Activated CD8-positive, alpha-beta T cell treated with anti-CD3 and anti-CD28 coated beads, Interleukin-2, amount 10 ng/mL, durations not matched to agents 7 days and 5 days (primary cell): ENCODE results near the gene SELPLG. TPM values are rescaled to one million over a fixed set of nuclear protein-coding genes. Genes with fewer than 3 reads are reported as not detected.
"Not testable (repeated sequence)": the region's sequence is repeated elsewhere in the genome, so short reads cannot be mapped to it uniquely, and the experiment has no call there.

Experiments
- ATAC-seq: fragments of 150-1000 bp; cut with Tn5 transposase; one replicate; pipeline ENCODE4 v1.10.0; 2021; ENCODE audit warnings: moderate library complexity
- CTCF ChIA-PET: fragments of 350-600 bp; sonication (Branson Sonifier 250); formaldehyde crosslinking; loops from one replicate; lab custom pipeline; 2021; ENCODE audit warnings: antibody characterized with exemption; lab: Charles Lee
- POLR2A ChIA-PET: fragments of 350-600 bp; sonication (Branson Sonifier 250); formaldehyde crosslinking; loops from one replicate; lab custom pipeline; 2021; ENCODE audit warnings: antibody characterized with exemption; lab: Charles Lee
- DNase-seq: peaks from one replicate; pipeline ENCODE4 v3.0.0-alpha.2; 2020
- H3K27ac Mint-ChIP-seq: one replicate; pipeline ENCODE4 v1.8.0; 2021; ENCODE audit warnings: mild to moderate bottlenecking, mixed read lengths
- H3K27me3 Mint-ChIP-seq: one replicate; pipeline ENCODE4 v1.8.0; 2021; ENCODE audit warnings: low read depth, mixed read lengths
- H3K36me3 Mint-ChIP-seq: one replicate; pipeline ENCODE4 v1.8.0; 2021; ENCODE audit warnings: low read depth, mixed read lengths
- H3K4me1 Mint-ChIP-seq: one replicate; pipeline ENCODE4 v1.8.0; 2021; ENCODE audit warnings: low read depth, mixed read lengths
- H3K4me3 Mint-ChIP-seq: one replicate; pipeline ENCODE4 v1.8.0; 2021; ENCODE audit warnings: mild to moderate bottlenecking, mixed read lengths
- H3K9me3 Mint-ChIP-seq: one replicate; pipeline ENCODE4 v1.8.0; 2022; ENCODE audit warnings: mixed read lengths; ENCODE audit not compliant: insufficient read depth
- total RNA-seq, 2 experiments: library from RNA; stranded (reverse); gene quantifications; one replicate each; pipeline ENCODE4 v1.2.3, GENCODE V29; 2021

SELPLG gene
- total RNA-seq, 2 experiments from 2014 or later: 144 to 150 TPM

DNA sequence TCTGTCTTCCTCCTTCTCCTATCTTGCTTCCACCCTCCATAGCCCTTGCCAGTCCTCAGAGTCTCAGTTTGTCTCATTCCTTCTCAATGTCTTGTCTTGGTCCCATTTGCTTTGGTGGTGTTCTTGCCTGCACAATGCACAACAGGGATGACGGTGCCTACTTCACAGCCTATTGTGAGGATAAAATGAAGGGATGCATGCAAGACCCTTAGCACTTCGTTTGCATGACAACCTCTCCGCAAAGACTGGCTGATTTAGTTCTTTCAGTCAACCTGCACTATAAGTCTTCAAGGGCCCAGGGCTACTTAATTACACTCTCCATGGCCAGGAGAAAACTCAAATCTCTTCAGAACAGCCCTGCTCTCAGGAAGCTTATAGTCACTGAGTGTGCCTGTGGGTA, 8.5 kb downstream of the SELPLG start:
- no peaks in the 10 kb centered on the region for H3K27me3 Mint-ChIP-seq
- H3K4me3 Mint-ChIP-seq: no peak overlapping the region
- H3K27ac Mint-ChIP-seq: peak overlapping the region; percentile 37
- ChIA-PET CTCF (interaction anchor here (13.3 kb wide), 1 partner anchor 7 kb away, joined by 250 read pairs; no protein-coding TSS in a partner anchor), POLR2A (no interaction called here)
- no peaks in the 10 kb centered on the region for H3K9me3 Mint-ChIP-seq
- DNase-seq (no peak), ATAC-seq (no peak)
- peaks cover 60% of the 10 kb centered on the region for H3K4me1 Mint-ChIP-seq
- peaks cover 83% of the 10 kb centered on the region for H3K36me3 Mint-ChIP-seq

DNA sequence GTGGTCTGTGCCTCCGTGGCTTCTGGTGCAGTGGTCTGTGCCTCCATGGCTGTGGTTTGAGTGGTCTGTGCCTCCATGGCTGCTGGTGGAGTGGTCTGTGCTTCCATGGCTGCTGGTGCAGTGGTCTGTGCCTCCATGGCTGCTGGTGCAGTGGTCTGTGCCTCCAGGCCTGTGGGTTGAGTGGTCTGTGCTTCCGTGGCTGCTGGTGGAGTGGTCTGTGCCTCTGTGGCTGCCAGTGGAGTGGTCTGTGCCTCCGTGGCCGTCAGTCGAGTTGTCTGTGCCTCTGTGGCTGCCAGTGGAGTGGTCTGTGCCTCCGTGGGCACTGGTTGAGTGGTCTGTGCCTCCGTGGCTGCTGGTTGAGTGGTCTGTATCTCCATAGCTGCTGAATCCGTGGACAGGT, 10.1 kb downstream of the SELPLG start:
- Mint-ChIP-seq H3K4me3 (no peak overlapping the region), H3K36me3 (peaks cover 82% of the 10 kb centered on the region), H3K27me3 (no peaks in the 10 kb centered on the region), H3K4me1 (peaks cover 59% of the 10 kb centered on the region), H3K27ac (no peak overlapping the region), H3K9me3 (no peaks in the 10 kb centered on the region)
- CTCF ChIA-PET: no interaction called here
- ATAC-seq: no peak
- POLR2A ChIA-PET: no interaction called here
- DNase-seq: no peak

DNA sequence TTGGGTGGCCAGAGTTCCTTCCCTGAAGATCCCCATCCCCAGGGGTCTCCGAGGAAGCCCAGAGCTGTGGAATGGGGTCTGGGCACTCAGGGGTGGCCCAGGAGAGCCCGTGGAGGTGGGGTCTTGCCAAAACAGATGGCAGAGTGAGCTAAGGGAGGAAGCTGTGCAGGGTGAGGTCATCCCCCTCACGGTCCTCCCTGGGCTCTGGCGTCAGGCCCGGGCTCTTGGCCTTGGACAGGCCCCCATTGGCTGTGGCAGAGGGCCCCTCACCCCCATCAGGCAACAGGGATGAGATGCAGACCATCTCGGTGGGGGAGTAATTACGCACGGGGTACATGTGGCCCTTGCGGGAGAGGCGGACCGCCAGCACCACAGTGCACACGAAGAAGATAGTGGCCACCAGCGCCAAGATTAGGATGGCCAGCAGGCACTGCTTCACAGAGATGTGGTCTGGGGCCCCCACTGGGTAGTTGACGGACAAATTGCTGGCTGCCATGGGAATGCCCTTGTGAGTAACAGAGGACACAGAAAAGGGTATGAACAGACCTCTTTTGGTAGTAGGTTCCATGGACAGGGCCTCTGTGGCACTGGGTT, 10.7 kb downstream of the SELPLG start:
- Mint-ChIP-seq H3K36me3 (peaks cover 81% of the 10 kb centered on the region), H3K4me1 (peaks cover 59% of the 10 kb centered on the region)
- POLR2A ChIA-PET: interaction anchor here (10.1 kb wide), 1 partner anchor 9 kb away, joined by 115 read pairs; the partner anchor contains the start of gene SELPLG

DNA sequence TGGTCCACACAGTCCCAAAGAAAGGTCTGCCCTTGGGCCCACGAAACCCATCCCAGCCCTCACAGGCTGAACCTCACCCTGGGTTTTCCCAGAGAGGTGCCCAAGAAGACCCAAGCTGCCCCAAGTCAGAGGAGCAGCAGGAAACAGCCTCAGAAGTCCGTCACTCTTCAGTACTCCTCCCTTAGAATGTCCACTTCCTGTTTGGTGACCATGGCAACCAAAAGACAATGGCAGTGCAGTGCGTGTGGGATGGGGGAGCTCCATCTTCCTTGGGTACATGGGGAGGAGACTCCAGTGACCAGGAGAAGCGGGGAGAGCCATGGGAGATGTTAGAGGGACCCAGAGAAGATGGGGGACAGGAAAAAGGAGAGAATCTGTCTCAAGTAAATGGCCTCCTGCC, 11.3 kb downstream of the SELPLG start:
- H3K36me3 Mint-ChIP-seq: peaks cover 81% of the 10 kb centered on the region
- POLR2A ChIA-PET: interaction anchor here (1.4 to 10.1 kb wide), 2 partner anchors 9 to 60 kb away, joined by 5 to 115 read pairs; partner anchors contain the start of genes ISCU and SELPLG
- H3K27ac Mint-ChIP-seq: peak overlapping the region; percentile 91
- DNase-seq (peak; percentile 46), ATAC-seq (peak; percentile 43)
- H3K27me3 Mint-ChIP-seq: no peaks in the 10 kb centered on the region
- no peak overlapping the region for H3K4me3 Mint-ChIP-seq
- H3K4me1 Mint-ChIP-seq: peaks cover 61% of the 10 kb centered on the region
- CTCF ChIA-PET: interaction anchor here (1.3 to 10.9 kb wide), 2 partner anchors 42 to 54 kb away, joined by 6 to 574 read pairs; partner anchors contain the start of genes ISCU and SART3
- no peaks in the 10 kb centered on the region for H3K9me3 Mint-ChIP-seq

More for the DNA sequence above, 10.7 kb downstream of the SELPLG start:
- DNase-seq (no peak), ATAC-seq (no peak)
- no peaks in the 10 kb centered on the region for H3K27me3 Mint-ChIP-seq
- H3K9me3 Mint-ChIP-seq: no peaks in the 10 kb centered on the region
- H3K27ac Mint-ChIP-seq: no peak overlapping the region
- CTCF ChIA-PET: interaction anchor here (1.3 to 10.9 kb wide), 2 partner anchors 41 to 54 kb away, joined by 6 to 574 read pairs; partner anchors contain the start of genes ISCU and SART3
- H3K4me3 Mint-ChIP-seq: no peak overlapping the region

DNA sequence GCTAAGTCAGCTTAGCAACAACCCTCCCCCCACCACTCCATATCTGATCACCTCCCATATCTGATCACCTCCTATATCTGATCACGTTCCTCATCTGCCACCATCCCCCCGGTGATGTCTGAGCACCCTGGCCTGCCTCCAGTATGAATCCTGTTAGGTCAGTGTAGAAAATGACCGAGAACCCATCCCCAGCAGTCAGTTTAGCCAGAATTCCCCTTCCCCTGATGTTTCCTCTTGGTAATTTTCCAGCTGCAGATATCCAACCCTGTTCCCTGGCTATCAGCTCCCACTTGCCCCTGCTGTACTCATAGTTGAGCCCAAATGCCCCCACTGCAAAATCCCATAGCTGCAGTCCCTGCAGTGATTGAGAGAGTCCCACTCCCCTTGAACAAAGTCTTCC, 12.5 kb downstream of the SELPLG start:
- ChIA-PET CTCF (interaction anchor here (0.6 to 10.9 kb wide), 3 partner anchors 11 to 105 kb away, joined by 3 to 574 read pairs (median 250); partner anchors contain the start of genes ISCU, SART3 and SELPLG), POLR2A (interaction anchor here (1.4 to 10.1 kb wide), 2 partner anchors 11 to 59 kb away, joined by 5 to 115 read pairs; partner anchors contain the start of genes ISCU and SELPLG)
- DNase-seq: no peak
- peaks cover 87% of the 10 kb centered on the region for H3K36me3 Mint-ChIP-seq
- H3K4me1 Mint-ChIP-seq: peaks cover 67% of the 10 kb centered on the region
- ATAC-seq: no peak
- no peak overlapping the region for H3K27ac Mint-ChIP-seq
- H3K4me3 Mint-ChIP-seq: no peak overlapping the region
- H3K9me3 Mint-ChIP-seq: peaks cover 7% of the 10 kb centered on the region
- H3K27me3 Mint-ChIP-seq: no peaks in the 10 kb centered on the region

DNA sequence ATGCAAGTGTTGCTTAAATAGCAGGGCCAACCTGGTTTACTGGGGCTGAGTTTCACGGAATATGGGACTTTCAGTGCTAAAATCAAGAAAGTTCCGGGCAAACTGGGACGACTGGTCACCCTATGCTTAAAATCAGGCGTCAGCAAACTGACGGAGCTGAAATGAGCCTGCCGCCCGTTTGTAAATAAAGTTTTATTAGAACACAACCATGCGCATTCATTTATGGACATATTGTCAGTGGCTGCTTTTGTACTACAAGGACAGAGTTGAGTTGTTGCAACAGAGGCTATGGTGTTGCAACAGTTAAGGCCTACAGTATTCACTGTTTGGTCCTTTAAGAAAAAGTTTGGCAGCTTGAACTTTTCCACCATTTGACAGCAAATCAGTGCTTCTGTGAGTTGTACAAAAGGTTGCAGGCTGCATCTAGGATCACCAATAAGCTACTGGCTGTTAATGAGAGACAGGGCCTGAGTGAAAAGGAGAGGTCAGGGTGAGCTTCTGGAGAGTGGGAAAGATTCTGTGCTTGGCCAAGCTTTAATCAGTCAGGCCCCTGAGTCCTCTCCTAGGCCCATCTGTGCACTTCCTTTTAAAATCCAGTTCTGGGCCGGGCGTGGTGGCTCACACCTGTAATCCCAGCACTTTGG, 13.3 kb downstream of the SELPLG start:
- H3K36me3 Mint-ChIP-seq: peaks cover 88% of the 10 kb centered on the region
- peaks cover 8% of the 10 kb centered on the region for H3K9me3 Mint-ChIP-seq
- DNase-seq (no peak), ATAC-seq (no peak)
- no peak overlapping the region for H3K27ac Mint-ChIP-seq
- peaks cover 67% of the 10 kb centered on the region for H3K4me1 Mint-ChIP-seq
- no peaks in the 10 kb centered on the region for H3K27me3 Mint-ChIP-seq
- H3K4me3 Mint-ChIP-seq: no peak overlapping the region
- POLR2A ChIA-PET: interaction anchor here (10.1 kb wide), 1 partner anchor 11 kb away, joined by 115 read pairs; the partner anchor contains the start of gene SELPLG
- CTCF ChIA-PET: interaction anchor here (0.8 to 10.9 kb wide), 5 partner anchors 12 to 52 kb away, joined by 3 to 574 read pairs (median 56); partner anchors contain the start of genes ISCU, SART3 and SELPLG

DNA sequence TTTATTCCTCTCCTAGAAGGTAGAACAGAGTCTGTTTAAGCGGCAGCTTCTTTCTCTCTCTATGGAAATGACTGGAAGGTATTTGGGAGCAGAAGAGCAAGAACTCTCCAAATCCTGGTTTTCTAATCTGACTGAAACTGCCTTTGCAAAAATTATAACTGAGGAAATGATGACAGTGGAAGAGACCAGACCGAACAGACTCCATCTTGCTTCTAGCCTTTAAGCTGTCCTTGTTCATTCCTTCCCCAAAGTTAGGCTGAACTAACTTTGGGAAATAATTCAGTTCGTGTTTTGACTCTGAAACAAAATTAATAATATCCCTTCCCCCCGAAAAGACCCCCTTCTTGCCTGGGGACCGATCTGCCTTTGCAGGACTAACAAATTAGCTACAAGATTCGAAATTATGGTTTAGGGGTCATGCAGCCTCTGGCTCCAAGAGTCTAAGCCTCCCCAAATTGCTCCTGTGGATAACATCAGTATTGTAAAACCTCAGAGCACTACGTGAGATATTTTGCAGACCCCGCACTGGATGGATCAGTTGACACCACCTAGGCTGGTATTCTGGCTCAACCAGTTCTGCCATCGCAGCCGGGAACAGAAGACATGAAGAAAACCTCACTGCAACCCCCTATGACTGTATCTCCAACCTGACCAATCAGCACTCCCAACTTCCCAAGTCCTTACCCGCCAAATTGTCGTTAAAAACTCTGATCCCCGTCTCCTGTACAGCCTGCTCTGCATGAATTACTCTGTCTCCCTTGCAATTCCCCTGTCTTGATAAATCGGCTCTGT, 14.1 kb downstream of the SELPLG start:
- Mint-ChIP-seq H3K4me1 (peaks cover 62% of the 10 kb centered on the region), H3K36me3 (peaks cover 82% of the 10 kb centered on the region), H3K9me3 (peaks cover 8% of the 10 kb centered on the region), H3K27me3 (no peaks in the 10 kb centered on the region), H3K4me3 (no peak overlapping the region), H3K27ac (peak overlapping the region; percentile 37)
- ChIA-PET POLR2A (interaction anchor here (3.0 to 10.1 kb wide), 4 partner anchors 12 to 58 kb away, joined by 13 to 115 read pairs (median 37); partner anchors contain the start of genes ISCU, SART3 and SELPLG), CTCF (interaction anchor here (0.8 to 10.9 kb wide), 7 partner anchors 12 to 107 kb away, joined by 3 to 574 read pairs (median 43); partner anchors contain the start of genes ISCU, SART3 and SELPLG)
- ATAC-seq (no peak), DNase-seq (no peak)

DNA sequence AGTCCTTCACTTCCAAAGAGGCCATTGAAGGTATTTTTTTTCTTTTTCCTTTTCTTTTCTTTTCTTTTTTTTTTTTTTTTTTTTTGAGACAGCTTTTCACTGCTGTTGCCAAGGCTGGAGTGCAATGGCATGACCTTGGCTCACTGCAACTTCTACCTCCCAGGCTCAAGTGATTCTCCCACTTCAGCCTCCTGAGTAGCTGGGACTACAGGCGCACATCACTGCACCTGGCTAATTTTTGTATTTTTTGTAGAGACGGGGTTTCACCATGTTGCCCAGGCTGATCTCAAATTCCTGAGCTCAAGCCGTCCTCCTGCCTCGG, 14.8 kb downstream of the SELPLG start:
- not testable (repeated sequence) for ATAC-seq, H3K9me3 Mint-ChIP-seq, DNase-seq, H3K4me3 Mint-ChIP-seq, H3K27me3 Mint-ChIP-seq
- ChIA-PET POLR2A (interaction anchor here (3.0 to 10.1 kb wide), 4 partner anchors 13 to 58 kb away, joined by 13 to 115 read pairs (median 37); partner anchors contain the start of genes ISCU, SART3 and SELPLG), CTCF (interaction anchor here (1.4 to 10.9 kb wide), 12 partner anchors 13 to 482 kb away, joined by 3 to 574 read pairs (median 13); partner anchors contain the start of genes ISCU, SART3 and SELPLG)
- H3K4me1 Mint-ChIP-seq: peaks cover 58% of the 10 kb centered on the region
- peak overlapping the region; percentile 37 for H3K27ac Mint-ChIP-seq
- peaks cover 75% of the 10 kb centered on the region for H3K36me3 Mint-ChIP-seq

DNA sequence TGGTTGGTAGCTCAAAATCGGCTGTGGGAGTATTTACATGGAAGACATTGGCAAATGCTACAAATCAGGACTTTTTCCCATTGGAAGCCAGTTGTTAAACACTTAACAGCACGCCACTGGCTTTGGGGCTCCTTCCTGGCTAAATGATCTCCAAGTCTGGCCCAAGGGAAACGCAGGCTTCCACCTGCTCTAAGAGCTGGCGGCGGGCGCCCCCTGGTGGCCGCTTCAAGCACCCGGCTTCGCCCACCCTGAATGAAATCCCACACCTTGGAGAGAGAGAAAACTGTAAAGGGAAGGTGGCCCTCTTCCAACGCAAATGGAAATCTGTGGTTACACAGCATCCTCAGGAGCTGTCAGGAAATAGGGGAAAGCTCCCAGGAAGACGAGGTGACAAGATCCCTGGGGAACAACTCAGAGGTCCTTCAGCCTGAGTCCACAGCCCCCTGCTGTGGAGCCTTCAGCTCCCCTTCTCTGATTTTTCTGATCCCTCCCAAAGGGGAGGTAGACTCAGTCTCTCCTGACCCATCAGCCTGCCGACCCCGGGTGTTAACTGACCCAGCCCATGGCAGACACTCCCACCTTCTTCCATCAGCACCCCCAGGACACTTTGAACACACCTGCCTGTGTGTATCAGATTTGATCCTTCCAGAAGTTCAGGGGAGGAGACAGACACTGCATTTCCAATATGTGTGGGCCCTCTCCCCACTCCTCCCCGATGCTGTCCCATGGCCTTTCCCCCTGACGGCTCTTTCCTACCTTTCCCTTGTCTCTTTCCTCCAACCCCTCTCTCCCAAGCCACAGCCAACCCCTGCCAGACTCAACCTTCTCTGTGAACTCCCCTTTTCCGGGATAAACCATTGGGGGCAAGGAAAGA, 15.4 kb downstream of the SELPLG start:
- DNase-seq: peak; percentile 82
- Mint-ChIP-seq H3K36me3 (peaks cover 69% of the 10 kb centered on the region), H3K9me3 (peaks cover 8% of the 10 kb centered on the region), H3K27ac (peak overlapping the region; percentile 71), H3K4me1 (peaks cover 52% of the 10 kb centered on the region), H3K4me3 (no peak overlapping the region), H3K27me3 (no peaks in the 10 kb centered on the region)
- CTCF ChIA-PET: interaction anchor here (0.7 to 10.9 kb wide), 45 partner anchors 9 to 700 kb away, joined by 3 to 574 read pairs (median 5); partner anchors contain the start of genes ISCU, SART3, SELPLG and SSH1
- POLR2A ChIA-PET: interaction anchor here (0.5 to 10.1 kb wide), 7 partner anchors 13 to 57 kb away, joined by 3 to 115 read pairs (median 13); partner anchors contain the start of genes ISCU, SART3 and SELPLG
- ATAC-seq: peak; percentile 69
